MCF 10A (cell line): ENCODE data around the gene SFRP5. TPM values are rescaled to one million over a fixed set of nuclear protein-coding genes. Genes with fewer than 3 reads are reported as not detected.

Experiments
- BruUV-seq: library from RNA; stranded (reverse); fragments of 400-500 nt; replicated peaks from 2 replicates; lab custom pipeline; 2021; lab: Mats Ljungman, UMichigan
- CTCF ChIA-PET: fragments of 300-600 bp; sonication (Branson Sonifier 250); formaldehyde crosslinking; extraction: SDS; loops from one replicate; lab custom pipeline; 2021; ENCODE audit warnings: antibody characterized with exemption, inconsistent platforms; lab: Yijun Ruan, JAX
- POLR2A ChIA-PET: fragments of 300-600, 350-650 bp; sonication (Branson Sonifier 250); formaldehyde crosslinking; extraction: SDS; loops from one replicate; lab custom pipeline; 2020; ENCODE audit warnings: antibody characterized with exemption, inconsistent platforms; lab: Yijun Ruan, JAX
- DNase-seq: peaks from one replicate; pipeline ENCODE4 v3.0.0-alpha.2; 2018; ENCODE audit not compliant: unreplicated experiment
- H3K27ac Mint-ChIP-seq: one replicate; pipeline ENCODE4 v1.8.0; 2022; ENCODE audit warnings: mild to moderate bottlenecking, low read depth, mixed read lengths; ENCODE audit not compliant: unreplicated experiment
- H3K27me3 Mint-ChIP-seq: one replicate; pipeline ENCODE4 v1.8.0; 2022; ENCODE audit warnings: mixed read lengths; ENCODE audit not compliant: insufficient read depth, unreplicated experiment
- H3K36me3 Mint-ChIP-seq: one replicate; pipeline ENCODE4 v1.8.0; 2022; ENCODE audit warnings: mild to moderate bottlenecking, moderate library complexity, mixed read lengths; ENCODE audit not compliant: insufficient read depth, unreplicated experiment
- H3K4me1 Mint-ChIP-seq: one replicate; pipeline ENCODE4 v1.8.0; 2022; ENCODE audit warnings: mixed read lengths; ENCODE audit not compliant: insufficient read depth, unreplicated experiment
- H3K4me3 Mint-ChIP-seq: one replicate; pipeline ENCODE4 v1.8.0; 2022; ENCODE audit warnings: mild to moderate bottlenecking, moderate library complexity, mixed read lengths; ENCODE audit not compliant: unreplicated experiment
- H3K9me3 Mint-ChIP-seq: one replicate; pipeline ENCODE4 v1.8.0; 2022; ENCODE audit warnings: mixed read lengths; ENCODE audit not compliant: unreplicated experiment
- intact Hi-C: fragments of 100-400 bp; cut with micrococcal nuclease; formaldehyde crosslinking; loops from 2 replicates; pipeline ENCODE4 v1.14.1; 2022
- total RNA-seq: library from RNA; stranded (reverse); gene quantifications from 2 replicates; pipeline ENCODE4 v1.2.3, GENCODE V29; 2022
- TF ChIP-seq, protein P1 (sequence below): fragments of 200-600 bp; IDR thresholded peaks from one replicate; pipeline ENCODE4 v1.8.0; 2022; ENCODE audit warnings: antibody characterized with exemption, mild to moderate bottlenecking; ENCODE audit not compliant: unreplicated experiment

Gene SFRP5
- total RNA-seq, 1 experiment from 2014 or later: not detected

DNA sequence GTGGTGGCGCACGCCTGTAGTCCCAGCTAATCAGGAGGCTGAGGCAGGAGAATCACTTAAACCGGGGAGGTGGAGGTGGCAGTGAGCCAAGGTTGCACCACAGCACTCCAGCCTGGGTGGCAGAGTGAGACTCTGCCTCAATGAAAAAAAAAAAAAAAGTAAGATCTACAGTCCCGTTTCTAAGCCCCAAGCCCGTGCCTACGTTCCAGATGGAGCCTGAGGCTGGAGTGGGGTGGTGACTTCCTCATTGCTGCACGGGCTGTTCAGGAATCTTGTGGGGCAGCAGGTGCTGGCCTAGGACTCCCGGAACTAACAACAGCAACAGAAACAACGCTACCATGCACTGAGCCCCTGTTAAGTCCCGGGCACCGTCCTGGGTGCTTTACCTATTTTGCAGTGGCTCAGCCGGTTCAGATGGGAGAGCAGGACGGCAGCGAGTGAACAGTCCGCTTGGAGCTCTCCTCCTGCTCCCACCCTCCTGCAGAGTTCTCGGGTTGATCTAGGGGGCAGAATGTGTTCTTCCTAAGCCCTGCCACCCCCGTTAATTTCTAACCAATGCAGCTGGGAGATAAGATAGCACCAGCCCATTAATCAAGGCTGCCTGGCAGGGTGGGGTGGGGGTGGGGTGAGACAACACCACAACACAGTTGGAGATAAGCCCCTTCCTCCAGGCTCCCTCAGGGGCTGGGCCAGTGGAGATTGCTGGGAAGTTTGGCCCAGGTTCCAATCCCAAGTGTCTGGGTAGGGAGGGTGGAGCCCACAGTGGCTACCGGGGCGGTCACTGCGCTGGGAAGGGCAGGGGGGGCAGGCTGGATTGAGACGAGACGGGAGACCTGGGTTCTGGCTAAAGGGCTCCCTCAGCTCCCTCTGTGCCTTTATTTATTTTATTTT lies 17.0 kb upstream of the SFRP5 start:
- Mint-ChIP-seq H3K27ac (no peak overlapping the region), H3K36me3 (no peaks in the 10 kb centered on the region), H3K27me3 (no peaks in the 10 kb centered on the region), H3K9me3 (no peaks in the 10 kb centered on the region), H3K4me3 (no peak overlapping the region), H3K4me1 (no peaks in the 10 kb centered on the region)
- ChIA-PET POLR2A (no interaction called here), CTCF (interaction anchor here (13.4 kb wide), 1 partner anchor 78 kb away, joined by 422 read pairs; no protein-coding TSS in a partner anchor)
- no TSS peak for BruUV-seq
- intact Hi-C loops: no loop called here
- TF ChIP-seq, protein P1, sequence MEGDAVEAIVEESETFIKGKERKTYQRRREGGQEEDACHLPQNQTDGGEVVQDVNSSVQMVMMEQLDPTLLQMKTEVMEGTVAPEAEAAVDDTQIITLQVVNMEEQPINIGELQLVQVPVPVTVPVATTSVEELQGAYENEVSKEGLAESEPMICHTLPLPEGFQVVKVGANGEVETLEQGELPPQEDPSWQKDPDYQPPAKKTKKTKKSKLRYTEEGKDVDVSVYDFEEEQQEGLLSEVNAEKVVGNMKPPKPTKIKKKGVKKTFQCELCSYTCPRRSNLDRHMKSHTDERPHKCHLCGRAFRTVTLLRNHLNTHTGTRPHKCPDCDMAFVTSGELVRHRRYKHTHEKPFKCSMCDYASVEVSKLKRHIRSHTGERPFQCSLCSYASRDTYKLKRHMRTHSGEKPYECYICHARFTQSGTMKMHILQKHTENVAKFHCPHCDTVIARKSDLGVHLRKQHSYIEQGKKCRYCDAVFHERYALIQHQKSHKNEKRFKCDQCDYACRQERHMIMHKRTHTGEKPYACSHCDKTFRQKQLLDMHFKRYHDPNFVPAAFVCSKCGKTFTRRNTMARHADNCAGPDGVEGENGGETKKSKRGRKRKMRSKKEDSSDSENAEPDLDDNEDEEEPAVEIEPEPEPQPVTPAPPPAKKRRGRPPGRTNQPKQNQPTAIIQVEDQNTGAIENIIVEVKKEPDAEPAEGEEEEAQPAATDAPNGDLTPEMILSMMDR: no peak
- no peak for DNase-seq

DNA sequence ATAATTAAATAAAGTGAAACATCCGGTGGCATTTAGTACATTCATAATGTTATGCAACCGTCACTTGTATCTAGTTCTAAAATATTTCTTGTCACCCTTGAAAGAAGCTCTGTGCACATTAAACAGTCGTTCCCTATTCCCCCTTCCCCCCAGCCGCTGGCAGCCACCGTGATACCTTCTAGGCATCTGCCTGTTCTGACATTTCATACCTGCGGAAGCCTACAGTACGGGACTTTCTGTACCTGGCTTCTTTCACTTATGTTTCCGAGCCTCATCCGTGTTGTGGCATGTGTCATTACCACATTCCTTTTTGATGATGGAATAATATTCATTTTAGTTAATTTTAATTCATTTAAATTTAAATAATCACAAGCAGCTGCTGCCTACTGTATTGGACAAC lies 13.9 kb upstream of the SFRP5 start:
- Mint-ChIP-seq H3K27ac (no peak overlapping the region), H3K36me3 (no peaks in the 10 kb centered on the region), H3K4me1 (no peaks in the 10 kb centered on the region), H3K9me3 (no peaks in the 10 kb centered on the region), H3K4me3 (no peak overlapping the region), H3K27me3 (no peaks in the 10 kb centered on the region)
- no peak for DNase-seq
- ChIA-PET POLR2A (no interaction called here), CTCF (interaction anchor here (0.7 to 1.4 kb wide), 6 partner anchors 20 to 1714 kb away, joined by 3 to 9 read pairs (median 4); no protein-coding TSS in a partner anchor)
- TF ChIP-seq, protein P1: no peak
- no TSS peak for BruUV-seq
- intact Hi-C loops: no loop called here

DNA sequence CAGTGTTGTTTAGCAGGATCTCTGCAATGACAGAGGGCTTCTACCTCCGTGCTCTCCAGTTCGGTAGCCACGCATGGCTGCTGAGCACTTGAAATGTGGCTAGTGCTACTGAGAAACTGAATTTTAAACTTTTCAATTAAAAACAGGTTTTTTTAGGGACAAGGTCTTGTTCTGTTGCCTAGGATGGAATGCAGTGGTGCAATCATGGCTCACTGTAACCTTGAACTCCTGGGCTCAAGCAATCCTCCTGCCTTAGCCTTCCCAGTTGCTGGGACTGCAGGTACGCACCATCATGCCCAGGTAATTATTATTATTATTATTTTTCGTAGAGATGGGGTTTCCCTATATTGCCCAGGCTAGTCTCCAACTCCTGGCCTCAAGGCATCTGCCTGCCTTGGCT lies 13.4 kb upstream of the SFRP5 start:
- Mint-ChIP-seq H3K27ac (no peak overlapping the region), H3K36me3 (no peaks in the 10 kb centered on the region), H3K27me3 (no peaks in the 10 kb centered on the region), H3K9me3 (no peaks in the 10 kb centered on the region), H3K4me1 (no peaks in the 10 kb centered on the region), H3K4me3 (no peak overlapping the region)
- intact Hi-C loops: no loop called here
- DNase-seq: no peak
- CTCF ChIA-PET: interaction anchor here (0.7 to 1.4 kb wide), 4 partner anchors 76 to 1714 kb away, joined by 3 to 9 read pairs (median 3); no protein-coding TSS in a partner anchor
- POLR2A ChIA-PET: no interaction called here
- TF ChIP-seq, protein P1: no peak
- no TSS peak for BruUV-seq

DNA sequence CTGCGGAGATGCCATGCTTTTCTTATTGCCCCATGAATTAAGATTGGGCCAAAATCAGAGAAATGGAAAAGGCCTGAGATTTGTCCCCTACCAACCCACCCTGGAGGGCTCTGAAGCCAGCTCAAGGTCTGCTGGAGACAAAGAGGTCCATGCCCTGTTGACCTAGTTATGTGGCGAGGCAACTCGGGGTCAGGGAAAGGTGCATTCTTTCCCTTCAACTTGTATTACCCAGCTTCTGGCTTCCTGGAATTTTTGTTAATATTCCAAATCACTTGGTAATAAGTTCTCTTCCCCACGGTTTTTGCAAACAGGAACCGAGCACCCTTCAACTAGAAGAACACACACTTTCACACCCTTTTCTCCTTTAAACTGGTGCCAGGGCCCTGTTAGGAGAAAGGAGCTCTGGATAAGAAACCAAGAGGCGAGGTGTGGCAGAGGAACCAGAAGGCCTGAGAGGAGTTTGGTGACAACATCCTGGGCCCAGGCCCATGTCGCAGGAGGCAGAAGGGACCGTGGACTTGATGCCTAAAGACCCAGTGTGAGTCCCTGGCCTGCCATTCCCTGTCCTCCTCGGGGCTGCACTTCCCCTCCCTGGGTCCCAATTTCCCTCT lies 12.5 kb upstream of the SFRP5 start:
- Mint-ChIP-seq H3K9me3 (no peaks in the 10 kb centered on the region), H3K4me1 (no peaks in the 10 kb centered on the region), H3K36me3 (no peaks in the 10 kb centered on the region), H3K27ac (no peak overlapping the region), H3K27me3 (no peaks in the 10 kb centered on the region), H3K4me3 (no peak overlapping the region)
- no TSS peak for BruUV-seq
- ChIA-PET CTCF (interaction anchor here (0.6 to 0.9 kb wide), 2 partner anchors 85 to 166 kb away, joined by 3 read pairs; no protein-coding TSS in a partner anchor), POLR2A (no interaction called here)
- TF ChIP-seq, protein P1: no peak
- intact Hi-C loops: no loop called here
- DNase-seq: no peak
